B cell (primary cell): Measurements from ENCODE around the gene SUGCT.

ENCODE experiments used
- EZH2 ChIP-seq: IDR thresholded peaks from 2 replicates; pipeline ENCODE4 v1.6.1; 2012; ENCODE audit warnings: borderline replicate concordance, low read depth, mild to moderate bottlenecking, moderate library complexity, low read length; ENCODE audit not compliant: insufficient read depth, poor library complexity, severe bottlenecking
- TF ChIP-seq, protein P1 (sequence below): fragments of 200-600 bp; IDR thresholded peaks from one replicate; pipeline ENCODE4 v1.8.0; 2022; ENCODE audit warnings: antibody characterized with exemption, mild to moderate bottlenecking

DNA sequence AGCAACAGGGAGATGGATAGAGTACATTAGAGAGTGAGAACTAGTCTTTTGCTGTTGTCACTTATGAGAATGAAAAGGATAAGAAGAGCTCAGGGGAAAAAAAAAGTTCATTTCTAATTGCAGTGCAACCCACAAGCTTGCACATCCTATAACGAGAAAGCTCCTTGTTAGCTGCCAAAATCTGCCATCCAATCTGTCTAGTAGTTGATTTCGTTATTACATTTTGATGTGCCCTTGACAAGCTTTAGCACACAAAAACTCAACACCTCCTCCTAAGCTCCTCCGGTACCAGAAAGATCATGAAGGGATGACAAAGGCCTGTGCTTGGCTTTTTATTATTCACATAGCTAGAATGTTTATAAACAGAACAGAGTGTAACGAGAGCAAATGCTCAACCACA, 519.4 kb downstream of the SUGCT start:
- TF ChIP-seq, protein P1, sequence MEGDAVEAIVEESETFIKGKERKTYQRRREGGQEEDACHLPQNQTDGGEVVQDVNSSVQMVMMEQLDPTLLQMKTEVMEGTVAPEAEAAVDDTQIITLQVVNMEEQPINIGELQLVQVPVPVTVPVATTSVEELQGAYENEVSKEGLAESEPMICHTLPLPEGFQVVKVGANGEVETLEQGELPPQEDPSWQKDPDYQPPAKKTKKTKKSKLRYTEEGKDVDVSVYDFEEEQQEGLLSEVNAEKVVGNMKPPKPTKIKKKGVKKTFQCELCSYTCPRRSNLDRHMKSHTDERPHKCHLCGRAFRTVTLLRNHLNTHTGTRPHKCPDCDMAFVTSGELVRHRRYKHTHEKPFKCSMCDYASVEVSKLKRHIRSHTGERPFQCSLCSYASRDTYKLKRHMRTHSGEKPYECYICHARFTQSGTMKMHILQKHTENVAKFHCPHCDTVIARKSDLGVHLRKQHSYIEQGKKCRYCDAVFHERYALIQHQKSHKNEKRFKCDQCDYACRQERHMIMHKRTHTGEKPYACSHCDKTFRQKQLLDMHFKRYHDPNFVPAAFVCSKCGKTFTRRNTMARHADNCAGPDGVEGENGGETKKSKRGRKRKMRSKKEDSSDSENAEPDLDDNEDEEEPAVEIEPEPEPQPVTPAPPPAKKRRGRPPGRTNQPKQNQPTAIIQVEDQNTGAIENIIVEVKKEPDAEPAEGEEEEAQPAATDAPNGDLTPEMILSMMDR = no peak
- TF ChIP-seq EZH2 = no peak
